Measurements from ENCODE around the gene CIAPIN1.

GRCh38 chr16:57482845-57483545 lies 35.8 kb upstream of the CIAPIN1 start:
- TF ChIP-seq, protein P1, sequence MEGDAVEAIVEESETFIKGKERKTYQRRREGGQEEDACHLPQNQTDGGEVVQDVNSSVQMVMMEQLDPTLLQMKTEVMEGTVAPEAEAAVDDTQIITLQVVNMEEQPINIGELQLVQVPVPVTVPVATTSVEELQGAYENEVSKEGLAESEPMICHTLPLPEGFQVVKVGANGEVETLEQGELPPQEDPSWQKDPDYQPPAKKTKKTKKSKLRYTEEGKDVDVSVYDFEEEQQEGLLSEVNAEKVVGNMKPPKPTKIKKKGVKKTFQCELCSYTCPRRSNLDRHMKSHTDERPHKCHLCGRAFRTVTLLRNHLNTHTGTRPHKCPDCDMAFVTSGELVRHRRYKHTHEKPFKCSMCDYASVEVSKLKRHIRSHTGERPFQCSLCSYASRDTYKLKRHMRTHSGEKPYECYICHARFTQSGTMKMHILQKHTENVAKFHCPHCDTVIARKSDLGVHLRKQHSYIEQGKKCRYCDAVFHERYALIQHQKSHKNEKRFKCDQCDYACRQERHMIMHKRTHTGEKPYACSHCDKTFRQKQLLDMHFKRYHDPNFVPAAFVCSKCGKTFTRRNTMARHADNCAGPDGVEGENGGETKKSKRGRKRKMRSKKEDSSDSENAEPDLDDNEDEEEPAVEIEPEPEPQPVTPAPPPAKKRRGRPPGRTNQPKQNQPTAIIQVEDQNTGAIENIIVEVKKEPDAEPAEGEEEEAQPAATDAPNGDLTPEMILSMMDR (IDR thresholded peaks at IDR 0.05), result no peak
- no peak for TF ChIP-seq ZFX (IDR thresholded peaks at IDR 0.05; ENCODE audit: borderline replicate concordance)

All from 22Rv1 (cell line).